Measurements from ENCODE around the gene GPD1. TPM values are rescaled to one million over a fixed set of nuclear protein-coding genes. Genes with fewer than 3 reads are reported as not detected.

The GPD1 gene
- 0.25 and 0.33 TPM in 2 replicates for total RNA-seq

DNA sequence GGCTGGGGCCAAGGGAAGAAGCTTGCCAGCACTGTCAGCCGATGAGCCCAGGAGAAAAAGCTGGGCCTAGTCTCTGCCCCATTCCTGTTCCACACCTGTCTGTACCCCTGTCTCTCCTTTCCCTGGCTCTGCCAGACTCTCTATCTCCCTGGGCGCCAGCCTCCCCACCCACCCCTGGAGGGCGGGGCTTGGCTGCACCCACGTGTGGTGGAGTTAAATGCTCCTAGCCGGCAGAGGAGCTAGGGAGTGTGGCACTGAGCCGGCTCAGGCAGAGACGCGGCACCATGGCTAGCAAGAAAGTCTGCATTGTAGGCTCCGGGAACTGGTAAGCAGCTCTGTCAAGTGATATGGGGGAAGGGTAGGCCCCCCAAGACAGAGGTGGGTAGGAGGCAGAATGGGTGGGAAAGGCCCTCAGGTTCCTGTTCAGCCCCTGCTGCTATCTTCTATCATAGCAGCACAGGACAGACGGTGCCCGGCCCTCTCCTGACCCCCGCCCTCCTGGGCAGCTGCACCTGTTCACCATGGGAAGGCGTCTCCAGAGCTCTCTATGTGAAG is at the start of gene GPD1:
Gene GPD1 (plus strand): TSS at position 242 of the 555 bp plus-strand sequence. CDS start 43 bp downstream, at position 285.

DNA sequence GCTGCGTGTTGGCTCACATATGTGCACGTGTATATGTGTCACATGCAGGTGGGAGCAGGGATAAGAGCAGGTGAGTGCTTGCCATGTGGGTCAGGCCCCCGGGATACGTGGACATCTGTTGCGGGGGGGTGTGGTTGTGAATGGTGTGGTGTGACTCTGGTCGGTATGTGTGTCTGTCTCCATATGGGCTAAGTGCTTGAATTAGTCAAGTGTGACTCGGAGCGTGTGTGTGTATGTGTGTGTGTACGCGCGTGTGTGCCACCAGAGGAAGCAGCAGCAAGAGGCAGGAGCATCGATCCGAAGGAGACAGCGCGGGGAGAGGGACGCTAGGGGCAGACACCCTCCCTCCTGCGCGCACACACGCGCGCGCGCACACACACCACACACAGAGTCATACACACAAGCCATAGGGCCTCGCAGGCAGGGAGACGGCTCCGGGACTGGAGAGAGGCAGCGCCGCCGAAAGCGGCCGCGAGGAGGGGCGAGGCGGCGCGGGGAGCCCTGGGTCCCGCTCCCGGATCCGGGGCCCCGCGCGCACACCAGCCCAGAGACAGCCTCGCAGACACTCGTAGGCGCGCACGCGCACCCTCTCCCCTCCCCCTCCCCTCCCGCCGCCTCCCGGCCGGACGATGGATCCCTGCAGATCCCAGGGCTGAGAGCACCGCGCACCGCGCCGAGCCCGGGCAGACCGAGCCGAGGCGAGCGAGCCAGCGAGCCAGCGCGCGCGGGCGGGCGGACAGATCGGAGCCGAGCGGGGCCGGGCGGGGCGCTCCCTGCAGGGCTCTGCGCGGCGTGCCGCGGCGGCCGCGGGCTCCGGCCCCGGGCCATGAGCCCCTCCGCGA is 46.6 kb upstream of the GPD1 start, which contains the start of gene ASIC1:
Gene ASIC1 (plus strand): TSS at position 597 of the 842 bp plus-strand sequence. CDS start 1,171 bp downstream, outside the sequence.

DNA sequence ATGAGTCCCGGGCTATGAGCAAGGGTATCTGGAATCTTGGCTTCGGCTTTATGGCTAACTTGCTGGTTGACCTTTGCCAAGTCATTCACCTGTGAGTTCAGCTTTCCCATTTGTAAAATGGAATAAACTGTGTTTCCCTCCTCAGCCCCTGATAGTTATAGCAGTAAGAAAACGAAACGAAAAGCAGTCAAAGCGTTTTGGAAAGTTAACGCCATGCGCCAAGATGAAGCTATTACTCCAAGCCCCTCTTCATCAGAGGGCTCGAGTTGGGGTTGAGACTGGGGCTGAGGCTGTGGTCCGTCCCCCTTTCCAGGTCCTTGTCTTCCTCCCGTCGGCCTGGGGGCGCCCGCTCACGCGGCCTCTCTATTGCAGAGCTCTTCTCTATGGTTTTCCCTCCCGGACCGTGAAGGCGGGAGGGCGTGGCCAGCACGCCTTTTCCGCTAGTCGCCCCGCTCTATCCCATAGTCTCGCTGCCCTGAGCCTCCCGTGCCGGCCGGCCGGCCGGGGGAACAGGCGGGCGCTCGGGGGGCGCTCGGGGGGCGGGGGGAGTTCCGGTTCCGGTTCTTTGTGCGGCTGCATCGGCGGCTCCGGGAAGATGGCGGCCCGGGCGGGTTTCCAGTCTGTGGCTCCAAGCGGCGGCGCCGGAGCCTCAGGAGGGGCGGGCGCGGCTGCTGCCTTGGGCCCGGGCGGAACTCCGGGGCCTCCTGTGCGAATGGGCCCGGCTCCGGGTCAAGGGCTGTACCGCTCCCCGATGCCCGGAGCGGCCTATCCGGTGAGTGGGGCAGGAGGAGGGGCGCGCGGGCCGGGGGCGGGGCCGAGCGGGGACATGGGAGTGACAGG is 18.8 kb upstream of the GPD1 start, which contains the start of gene SMARCD1:
Gene SMARCD1 (plus strand): TSS at position 568 of the 840 bp plus-strand sequence. CDS start 28 bp downstream, at position 596.

DNA sequence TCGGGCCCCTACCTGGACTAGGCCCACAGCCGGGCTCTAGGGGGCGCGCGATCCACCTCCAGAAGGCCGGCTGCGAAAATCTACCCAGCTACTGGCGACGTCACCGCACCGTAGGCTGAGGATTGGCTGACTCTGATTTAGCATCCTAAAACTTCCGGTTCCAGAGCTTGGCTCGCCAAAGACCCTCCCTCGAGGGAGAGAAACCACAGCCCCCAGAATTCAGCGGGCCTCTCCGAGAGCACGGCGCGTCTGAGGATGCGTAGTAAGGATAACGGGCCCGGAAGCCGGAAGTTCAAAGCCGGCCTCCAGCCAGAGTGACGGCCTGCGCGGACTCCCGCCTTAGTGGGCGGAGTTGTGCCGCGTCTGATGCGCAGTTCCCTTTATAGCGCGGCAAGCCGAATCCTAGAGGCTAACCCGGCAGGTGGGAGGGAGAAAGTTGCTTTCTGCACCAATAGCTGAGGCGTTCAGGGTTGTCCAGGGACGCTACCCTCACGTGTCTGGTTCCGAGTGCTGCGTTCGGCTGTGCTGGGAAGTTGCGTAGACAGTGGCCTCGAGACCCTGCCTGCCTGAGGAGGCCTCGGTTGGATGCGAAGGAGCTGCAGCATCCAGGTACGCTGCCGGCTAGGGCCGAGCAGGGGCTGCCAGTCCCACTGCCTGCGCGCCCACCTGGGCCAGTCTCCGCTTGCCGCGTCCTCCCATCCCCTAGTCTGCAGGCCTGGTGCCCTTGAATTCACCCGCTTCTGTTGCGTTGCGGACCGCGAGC is 8.1 kb downstream of the GPD1 start, which contains the start of gene COX14:
Gene COX14 (plus strand): TSS at position 544 of the 763 bp plus-strand sequence. CDS start 7,808 bp downstream, outside the sequence.

Other genes starting within 250 kb of the GPD1 start
- gene FAIM2, start 200.1 kb upstream of the GPD1 start, total RNA-seq = 0.13 TPM in 1 of 2 replicates, not detected in the other
- not detected in 2 replicates for gene AQP2, start 153.3 kb upstream of the GPD1 start, total RNA-seq
- 0.13 TPM in 1 of 2 replicates, not detected in the other for gene AQP5, start 142.1 kb upstream of the GPD1 start, total RNA-seq
- gene AQP6, start 131.1 kb upstream of the GPD1 start, total RNA-seq = under 0.01 TPM in 1 of 2 replicates, not detected in the other
- gene RACGAP1, start 78.5 kb upstream of the GPD1 start, total RNA-seq = 10.0 and 93.7 TPM in 2 replicates
- 2.6 and 4.8 TPM in 2 replicates for gene ASIC1, start 46.4 kb upstream of the GPD1 start, total RNA-seq
- 99.4 and 144 TPM in 2 replicates for gene SMARCD1, start 18.7 kb upstream of the GPD1 start, total RNA-seq
- 47.1 and 73.1 TPM in 2 replicates for gene COX14, start 8.2 kb downstream of the GPD1 start, total RNA-seq
- 30.5 and 38.8 TPM in 2 replicates for gene CERS5, start 63.4 kb downstream of the GPD1 start, total RNA-seq
- gene LIMA1, start 179.5 kb downstream of the GPD1 start, total RNA-seq = 44.2 and 51.2 TPM in 2 replicates